HG02678 (cell line): ENCODE data around the gene FADS1.

ENCODE experiments used
- ATAC-seq: cut with Tn5 transposase; IDR thresholded peaks from one replicate; pipeline ENCODE4 v1.9.1; 2021; ENCODE audit warnings: mild to moderate bottlenecking, moderate library complexity; ENCODE audit not compliant: unreplicated experiment

The FADS1 gene

DNA sequence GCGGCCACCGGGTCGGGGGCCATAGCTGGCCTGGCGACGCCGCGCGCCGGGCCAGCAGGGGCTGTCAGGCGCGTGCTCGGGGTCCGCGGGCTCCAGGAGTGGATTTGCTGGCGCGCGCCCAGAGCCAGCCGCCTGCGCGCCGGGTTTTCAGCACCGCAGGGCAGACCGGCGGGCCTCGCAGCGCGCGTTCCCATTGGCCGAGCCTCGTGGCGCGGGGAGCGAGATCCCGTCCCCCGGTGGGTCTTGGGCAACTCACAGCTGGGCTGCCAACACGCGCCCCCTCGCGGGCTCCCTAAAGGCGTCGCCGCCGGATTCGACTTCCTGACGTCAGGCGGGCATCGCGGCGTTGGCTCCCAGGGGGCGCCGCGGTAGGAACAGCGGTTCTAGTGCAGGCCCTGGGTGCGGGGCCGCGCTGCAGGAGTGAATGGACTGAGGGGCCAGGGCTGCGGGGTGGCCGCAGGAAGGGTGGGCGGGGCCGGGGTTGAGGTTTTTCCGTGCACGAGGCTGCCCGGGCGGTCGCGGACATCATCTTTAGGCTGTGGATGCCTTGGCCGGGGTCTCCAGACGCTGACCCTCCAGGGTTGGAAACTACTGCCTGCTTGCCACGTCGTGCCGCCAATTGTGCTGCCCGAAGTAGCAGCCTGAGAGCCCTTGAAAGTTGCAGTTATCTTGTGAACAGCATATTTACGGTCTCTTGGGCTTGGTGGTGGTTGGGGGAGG is at the start of gene FADS1:
Gene FADS1, minus strand, starts transcription at position 268 of the 720 bp plus-strand sequence. Its CDS starts 74 bp downstream, at position 194.
- peak; percentile 47 for ATAC-seq

DNA sequence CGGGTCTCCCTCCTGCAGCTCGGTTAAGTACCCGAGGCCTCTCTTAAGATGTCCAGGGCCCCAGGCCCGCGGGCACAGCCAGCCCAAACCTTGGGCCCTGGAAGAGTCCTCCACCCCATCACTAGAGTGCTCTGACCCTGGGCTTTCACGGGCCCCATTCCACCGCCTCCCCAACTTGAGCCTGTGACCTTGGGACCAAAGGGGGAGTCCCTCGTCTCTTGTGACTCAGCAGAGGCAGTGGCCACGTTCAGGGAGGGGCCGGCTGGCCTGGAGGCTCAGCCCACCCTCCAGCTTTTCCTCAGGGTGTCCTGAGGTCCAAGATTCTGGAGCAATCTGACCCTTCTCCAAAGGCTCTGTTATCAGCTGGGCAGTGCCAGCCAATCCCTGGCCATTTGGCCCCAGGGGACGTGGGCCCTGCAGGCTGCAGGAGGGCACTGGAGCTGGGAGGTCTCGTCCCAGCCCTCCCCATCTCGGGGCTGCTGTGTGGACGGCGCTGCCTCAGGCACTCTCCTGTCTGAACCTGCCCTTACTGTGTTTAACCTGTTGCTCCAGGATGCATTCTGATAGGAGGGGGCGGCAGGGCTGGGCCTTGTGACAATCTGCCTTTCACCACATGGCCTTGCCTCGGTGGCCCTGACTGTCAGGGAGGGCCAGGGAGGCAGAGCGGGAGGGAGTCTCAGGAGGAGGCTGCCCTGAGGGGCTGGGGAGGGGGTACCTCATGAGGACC is 49.6 kb upstream of the FADS1 start:
- ATAC-seq, result no peak

- ATAC-seq, result no peak
These were observed 48.3 kb upstream of the FADS1 start for GRCh38 chr11:61864814-61865775.

DNA sequence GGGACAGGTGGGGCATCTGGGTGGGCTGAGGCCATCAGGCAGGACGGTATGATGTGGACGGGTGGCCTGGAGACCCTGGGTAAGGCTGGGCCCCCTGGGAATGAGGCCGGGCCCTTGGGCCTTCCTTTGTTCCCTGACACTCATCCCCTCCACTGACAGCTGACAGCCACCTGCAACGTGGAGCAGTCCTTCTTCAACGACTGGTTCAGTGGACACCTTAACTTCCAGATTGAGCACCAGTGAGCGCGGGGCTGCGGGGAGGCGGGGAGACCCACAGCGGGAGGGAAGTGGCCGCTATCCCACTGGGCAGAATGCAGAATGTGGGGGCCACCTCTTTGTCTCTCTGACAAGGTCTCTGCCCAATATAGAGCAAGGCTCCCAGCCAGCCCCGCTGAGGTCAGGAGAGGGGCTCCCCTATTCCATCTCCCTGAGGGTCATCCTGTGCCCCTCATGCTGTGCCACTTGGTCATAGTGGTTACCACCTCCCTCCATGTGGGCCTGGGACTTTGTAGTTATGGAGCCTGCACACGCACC is 46.8 kb upstream of the FADS1 start:
- ATAC-seq, result no peak

GRCh38 chr11:61862714-61863547 is 46.1 kb upstream of the FADS1 start:
- no peak for ATAC-seq

GRCh38 chr11:61861634-61862033 is 44.8 kb upstream of the FADS1 start:
- no peak for ATAC-seq

DNA sequence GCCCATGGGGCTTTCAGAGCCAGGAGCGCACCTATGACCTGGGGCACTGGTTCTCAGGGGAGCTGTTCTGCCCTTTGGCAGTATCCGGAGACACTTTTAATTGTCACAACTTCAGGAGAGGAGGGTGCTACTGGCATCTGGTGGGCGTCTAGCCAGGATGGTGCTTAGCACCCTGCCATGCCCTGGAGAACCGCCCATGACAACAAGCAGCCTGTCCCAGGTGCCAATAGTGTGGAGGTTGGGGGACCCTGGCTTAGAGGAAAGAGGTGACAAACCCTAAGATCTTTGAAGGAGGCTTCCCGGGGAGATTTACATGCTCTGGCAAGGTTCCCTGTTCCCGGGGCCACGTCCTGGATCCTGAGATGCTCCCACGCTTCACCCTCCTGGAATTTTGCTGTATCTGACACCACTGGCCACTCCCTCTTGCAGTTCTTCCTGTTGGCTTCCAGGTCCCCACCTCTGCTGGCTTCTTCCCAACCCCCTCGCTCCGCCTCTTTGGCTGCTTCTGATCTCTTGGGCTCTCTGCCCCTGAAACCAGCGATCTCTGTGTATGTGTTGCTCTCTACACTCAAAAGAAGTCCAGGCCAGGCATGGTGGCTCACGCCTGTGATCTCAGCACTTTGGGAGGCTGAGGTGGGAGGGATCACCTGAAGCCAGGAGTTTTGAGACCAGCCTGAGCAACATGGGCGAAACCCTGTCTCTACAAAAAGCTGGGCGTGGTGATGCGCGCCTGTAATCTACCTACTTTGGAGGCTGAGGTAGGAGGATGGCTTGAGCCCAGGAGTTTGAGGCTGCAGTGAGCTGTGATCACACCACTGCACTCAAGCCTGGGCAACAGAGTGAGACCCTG is 43.5 kb upstream of the FADS1 start:
- ATAC-seq, result no peak

DNA sequence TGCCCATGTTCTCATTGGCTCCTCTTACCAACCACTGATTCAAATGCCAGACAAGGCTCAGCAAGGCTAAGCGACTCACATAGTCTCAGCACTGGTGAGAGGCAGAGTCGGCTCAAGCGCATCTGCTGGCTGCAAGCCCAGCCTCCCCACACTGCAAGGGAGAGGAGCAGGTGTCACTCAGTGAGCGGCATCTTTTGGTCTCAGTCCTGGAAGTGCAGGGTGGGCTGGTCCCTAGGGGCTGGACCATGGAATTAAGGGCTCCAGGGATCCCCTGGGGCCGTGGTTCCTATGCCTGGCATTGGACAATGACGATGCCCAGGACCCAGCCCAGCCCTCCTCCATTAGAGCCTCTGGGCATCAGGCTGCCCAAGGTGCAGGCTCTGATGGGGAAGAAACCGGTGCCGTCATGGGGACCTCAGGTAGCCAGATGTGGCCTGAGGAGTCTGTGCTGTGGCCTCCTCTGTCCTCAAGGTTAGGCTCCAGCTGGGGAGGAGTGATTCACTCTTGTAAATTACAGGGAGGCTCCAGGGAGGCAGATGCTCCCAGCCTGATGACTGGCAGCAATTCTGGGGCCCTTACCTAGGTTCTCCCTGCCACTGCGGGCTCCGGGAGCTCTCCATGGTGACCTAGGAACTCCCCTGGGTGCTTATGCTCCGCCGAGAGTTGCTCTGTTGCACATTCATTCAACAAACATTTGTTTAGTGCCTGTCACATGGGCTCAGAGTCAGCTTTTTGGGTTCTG is 39.3 kb upstream of the FADS1 start:
- no peak for ATAC-seq

DNA sequence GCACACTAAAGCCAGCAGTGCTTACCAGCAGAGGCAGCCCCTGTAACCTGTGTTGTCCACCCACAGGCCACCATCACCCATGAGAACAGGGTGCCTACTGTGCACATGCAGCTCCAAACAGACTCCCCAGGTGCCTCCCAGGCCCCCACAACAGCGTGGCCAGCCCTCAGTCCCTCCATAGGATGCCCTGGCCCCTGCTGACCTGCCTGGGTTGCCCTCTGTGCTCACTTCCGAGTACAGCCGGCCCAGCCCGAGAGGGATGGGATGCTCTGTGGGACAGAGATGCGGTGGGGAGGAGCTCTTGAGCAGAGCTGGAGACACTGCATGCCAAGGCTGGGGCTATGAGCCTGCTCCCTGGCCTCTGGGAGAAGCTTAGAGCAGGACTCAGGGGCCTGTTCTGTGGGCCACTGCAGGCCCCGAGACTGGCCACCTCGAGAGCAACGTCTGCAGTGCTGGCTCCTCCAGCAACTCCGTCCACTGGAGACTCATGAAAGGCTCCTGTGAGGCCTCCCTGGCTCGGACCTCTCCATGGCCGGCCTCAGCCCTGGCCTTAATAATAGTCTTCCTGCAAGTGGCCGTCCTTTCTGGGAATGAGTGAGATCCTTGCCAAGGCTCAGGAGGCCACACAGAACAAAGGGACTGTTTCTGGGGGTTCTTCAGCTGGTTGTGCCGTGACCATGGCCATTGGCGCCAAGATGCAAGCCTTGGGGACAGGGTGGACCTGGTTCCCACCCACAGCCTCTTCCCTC is 38.3 kb upstream of the FADS1 start:
- no peak for ATAC-seq

DNA sequence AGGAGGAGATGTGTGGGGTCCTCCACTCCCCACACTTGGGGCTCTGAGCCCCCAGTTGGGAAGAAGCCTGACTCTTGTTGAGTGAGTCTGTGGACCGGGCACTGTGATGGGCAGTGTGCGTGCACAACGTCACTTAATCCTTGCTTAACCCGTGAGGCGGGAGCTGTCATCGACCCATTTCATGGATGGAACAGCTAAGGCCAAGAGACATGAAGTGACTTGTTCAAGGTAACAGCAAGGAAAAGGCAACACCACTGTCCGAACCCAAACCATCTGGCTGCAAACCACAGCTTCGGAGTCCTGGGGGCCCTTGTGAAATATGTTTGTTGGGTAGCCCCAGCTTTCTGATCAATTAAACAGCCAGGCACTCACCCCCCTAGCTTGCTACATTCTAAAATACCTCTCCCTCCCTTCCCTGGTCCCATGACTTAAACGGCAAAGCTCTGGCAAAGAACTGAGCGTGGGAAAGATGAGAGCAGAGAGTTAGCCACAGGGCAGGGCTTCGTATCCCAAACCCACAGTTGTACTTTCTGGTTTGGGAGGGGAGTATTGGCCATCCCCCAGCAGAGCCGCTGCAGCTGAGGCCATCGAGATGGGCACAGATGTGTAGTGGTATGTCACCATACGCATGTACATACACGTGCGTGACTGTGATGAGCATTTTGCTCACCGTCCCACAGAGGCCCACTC is 37.5 kb upstream of the FADS1 start:
- no peak for ATAC-seq

DNA sequence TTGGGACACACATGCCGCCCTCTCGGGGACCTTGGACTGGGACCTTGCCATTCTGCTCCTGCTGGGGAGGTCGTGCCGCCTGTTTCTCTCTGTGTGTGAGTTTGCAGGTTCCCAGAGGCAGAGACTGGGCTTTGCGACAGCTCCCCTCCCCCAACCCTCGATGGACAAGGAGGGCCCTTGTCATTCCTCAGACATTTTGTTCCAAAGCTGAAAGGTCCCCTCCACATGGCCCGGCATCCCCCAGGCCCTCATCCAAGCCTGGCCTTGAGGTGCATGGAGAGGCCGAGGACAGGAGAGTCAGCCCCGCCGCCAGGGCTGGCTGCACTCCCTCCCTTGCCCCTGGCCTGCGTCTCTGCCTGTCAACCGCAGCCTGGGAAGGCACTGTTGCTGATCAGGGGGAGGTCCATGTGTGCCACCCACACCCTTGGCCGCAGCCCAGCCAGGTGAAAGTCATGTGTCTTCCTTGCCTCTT is 36.9 kb upstream of the FADS1 start:
- no peak for ATAC-seq

GRCh38 chr11:61851900-61852295 is 35.1 kb upstream of the FADS1 start:
- no peak for ATAC-seq

DNA sequence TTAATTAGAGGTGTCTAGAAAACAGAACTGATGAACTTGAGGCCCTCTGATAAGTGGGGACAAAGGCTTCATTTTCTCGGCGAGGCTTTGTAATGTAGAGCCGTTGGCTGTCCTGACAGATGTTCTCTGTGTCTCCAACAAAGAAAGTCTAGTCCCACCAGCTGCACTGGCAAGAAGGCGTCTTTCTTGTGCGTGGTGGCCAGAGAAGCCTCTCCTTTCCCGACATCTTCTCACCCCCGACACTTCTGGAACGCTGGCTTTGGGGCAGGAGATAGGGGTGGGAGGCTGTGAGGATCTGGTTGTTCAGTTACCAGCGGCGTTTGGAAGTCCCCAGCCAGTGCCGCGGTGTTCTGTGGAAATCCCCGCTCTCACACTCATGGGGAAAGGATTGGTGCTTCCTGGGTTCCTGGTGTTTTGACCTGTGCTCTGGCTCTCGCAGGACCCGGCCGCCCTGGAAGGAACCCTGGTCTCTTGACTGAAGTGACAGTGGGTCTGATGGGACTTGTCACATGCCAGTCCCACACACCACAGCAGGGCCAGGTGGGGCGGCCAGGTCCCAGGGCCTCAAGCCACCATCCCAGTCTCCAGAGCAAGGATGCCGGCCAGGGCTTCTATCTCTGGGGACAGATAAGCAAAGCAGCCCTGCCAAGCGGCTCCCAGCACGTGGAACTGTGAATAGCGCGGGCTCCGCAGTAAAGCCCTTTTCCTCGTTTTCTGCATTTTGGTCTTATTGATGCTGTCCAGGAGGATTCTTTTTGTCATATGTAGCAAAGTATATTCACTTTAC is 34.5 kb upstream of the FADS1 start:
- ATAC-seq, result no peak

DNA sequence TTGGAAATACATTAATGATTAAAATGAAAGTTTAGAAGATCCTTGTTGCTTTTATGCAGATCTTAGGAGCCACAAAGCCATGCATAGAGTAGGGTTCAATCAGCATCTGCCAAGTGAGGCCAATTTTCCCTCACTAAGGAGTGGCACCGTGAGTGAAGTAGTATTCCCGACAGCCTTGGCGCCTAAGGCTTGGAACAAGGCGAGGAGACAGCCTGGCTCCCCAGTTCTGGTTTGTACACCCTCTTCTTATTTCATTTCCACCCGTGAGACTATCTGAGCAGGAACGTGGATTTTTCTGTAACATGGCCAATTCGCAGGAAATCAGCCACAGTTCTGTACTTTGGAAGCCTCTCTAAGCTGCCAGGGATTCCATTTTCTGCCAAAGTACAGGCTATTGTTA is 33.9 kb upstream of the FADS1 start:
- no peak for ATAC-seq

DNA sequence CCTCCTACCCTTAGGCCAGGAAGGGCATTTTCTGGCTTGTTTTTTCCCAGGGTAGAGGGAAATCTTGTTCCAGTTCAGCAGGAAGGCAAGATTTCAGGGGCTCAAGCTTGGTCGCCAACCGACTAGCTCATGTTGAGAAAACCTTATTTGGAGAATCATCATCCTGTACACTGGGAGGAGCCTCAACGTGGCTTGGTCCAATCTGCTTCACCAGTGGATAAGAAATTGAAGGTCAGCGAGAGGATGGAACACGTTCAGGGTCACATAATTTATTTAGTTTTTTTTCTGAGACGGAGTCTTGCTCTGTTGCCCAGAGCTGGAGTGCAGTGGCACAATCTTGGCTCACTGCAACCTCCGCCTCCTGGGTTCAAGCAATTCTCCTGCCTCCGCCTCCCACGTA is 31.8 kb upstream of the FADS1 start:
- no peak for ATAC-seq

- ATAC-seq, result no peak
These were observed 31.2 kb upstream of the FADS1 start for GRCh38 chr11:61847914-61848581.
